ENCODE results near the gene ADAM30.

ADAM30 gene

DNA sequence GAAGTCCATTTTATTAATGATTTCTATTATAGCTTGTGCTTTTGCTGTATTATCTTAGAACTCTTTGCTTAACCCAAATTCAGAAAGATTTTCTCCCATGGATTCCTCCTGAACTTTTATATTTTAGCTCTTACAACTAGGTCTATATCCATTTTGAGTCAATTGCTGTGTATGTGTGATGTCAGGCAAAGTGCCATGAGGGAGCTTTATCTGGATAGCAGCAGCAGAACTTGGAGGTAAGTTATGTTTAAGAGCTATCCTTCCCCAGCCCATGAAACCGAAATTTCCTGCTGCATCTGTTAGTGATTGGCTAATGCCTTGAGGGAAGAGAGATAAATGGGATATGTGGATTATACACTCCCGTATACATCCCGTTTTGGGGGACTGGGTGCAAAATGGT, 29.9 kb downstream of the ADAM30 start:
- CTCF ChIA-PET = interaction anchor here (3.5 kb wide), 1 partner anchor 255 kb away, joined by 15 read pairs; no protein-coding TSS in a partner anchor
- H3K9me3 ChIP-seq (ENCODE audit: control insufficient read depth, insufficient read depth, low read depth, low read length) = no peaks in the 10 kb centered on the region
- POLR2A ChIA-PET = no interaction called here

More for the DNA sequence above, 29.9 kb downstream of the ADAM30 start:
- Histone ChIP-seq H3K36me3 (ENCODE audit: control insufficient read depth in 2 of 2, insufficient read depth in 1 of 2, low read length in 2 of 2) (no peaks in the 10 kb centered on the region), H3K4me3 (ENCODE audit: low read depth, low read length) (no peak overlapping the region), H3K4me1 (ENCODE audit: control insufficient read depth, insufficient read depth, low read length) (no peaks in the 10 kb centered on the region), H3K27ac (ENCODE audit: extremely low read depth, low read depth, low read length) (no peak overlapping the region)
- TF ChIP-seq TSHZ1 (tag by site-specific recombination; IDR thresholded peaks at IDR 0.05; ENCODE audit: borderline replicate concordance) = no peak
- no peak for TF ChIP-seq ZNF239 (tag by site-specific recombination; IDR thresholded peaks at IDR 0.05)
- no peak for TF ChIP-seq ZNF488 (tag by site-specific recombination; IDR thresholded peaks at IDR 0.05)
- TF ChIP-seq ZNF266 (tag by site-specific recombination; IDR thresholded peaks at IDR 0.05; ENCODE audit: low read depth) = no peak
- TF ChIP-seq, protein P1, sequence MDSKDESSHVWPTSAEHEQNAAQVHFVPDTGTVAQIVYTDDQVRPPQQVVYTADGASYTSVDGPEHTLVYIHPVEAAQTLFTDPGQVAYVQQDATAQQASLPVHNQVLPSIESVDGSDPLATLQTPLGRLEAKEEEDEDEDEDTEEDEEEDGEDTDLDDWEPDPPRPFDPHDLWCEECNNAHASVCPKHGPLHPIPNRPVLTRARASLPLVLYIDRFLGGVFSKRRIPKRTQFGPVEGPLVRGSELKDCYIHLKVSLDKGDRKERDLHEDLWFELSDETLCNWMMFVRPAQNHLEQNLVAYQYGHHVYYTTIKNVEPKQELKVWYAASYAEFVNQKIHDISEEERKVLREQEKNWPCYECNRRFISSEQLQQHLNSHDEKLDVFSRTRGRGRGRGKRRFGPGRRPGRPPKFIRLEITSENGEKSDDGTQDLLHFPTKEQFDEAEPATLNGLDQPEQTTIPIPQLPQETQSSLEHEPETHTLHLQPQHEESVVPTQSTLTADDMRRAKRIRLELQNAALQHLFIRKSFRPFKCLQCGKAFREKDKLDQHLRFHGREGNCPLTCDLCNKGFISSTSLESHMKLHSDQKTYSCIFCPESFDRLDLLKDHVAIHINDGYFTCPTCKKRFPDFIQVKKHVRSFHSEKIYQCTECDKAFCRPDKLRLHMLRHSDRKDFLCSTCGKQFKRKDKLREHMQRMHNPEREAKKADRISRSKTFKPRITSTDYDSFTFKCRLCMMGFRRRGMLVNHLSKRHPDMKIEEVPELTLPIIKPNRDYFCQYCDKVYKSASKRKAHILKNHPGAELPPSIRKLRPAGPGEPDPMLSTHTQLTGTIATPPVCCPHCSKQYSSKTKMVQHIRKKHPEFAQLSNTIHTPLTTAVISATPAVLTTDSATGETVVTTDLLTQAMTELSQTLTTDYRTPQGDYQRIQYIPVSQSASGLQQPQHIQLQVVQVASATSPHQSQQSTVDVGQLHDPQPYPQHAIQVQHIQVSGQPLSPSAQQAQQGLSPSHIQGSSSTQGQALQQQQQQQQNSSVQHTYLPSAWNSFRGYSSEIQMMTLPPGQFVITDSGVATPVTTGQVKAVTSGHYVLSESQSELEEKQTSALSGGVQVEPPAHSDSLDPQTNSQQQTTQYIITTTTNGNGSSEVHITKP (tag by site-specific recombination; IDR thresholded peaks at IDR 0.05) = no peak
- no peak for TF ChIP-seq WT1 (tag by site-specific recombination; IDR thresholded peaks at IDR 0.05)
- no peak for TF ChIP-seq ZNF654 (tag by site-specific recombination; IDR thresholded peaks at IDR 0.05; ENCODE audit: low read depth)
- TF ChIP-seq ZNF221 (tag by site-specific recombination; IDR thresholded peaks at IDR 0.05; ENCODE audit: borderline replicate concordance) = no peak
- TF ChIP-seq SETDB1 (IDR thresholded peaks at IDR 0.05; ENCODE audit: insufficient read length, low read length) = no peak
- no peak for TF ChIP-seq ZNF350 (tag by site-specific recombination; IDR thresholded peaks at IDR 0.05)
- TF ChIP-seq ZNF37A (tag by site-specific recombination; IDR thresholded peaks at IDR 0.05) = no peak
- no peak for TF ChIP-seq HOXD13 (CRISPR knock-in tag; IDR thresholded peaks at IDR 0.05; ENCODE audit: borderline replicate concordance)
- no peak for TF ChIP-seq ZNF132 (tag by site-specific recombination; IDR thresholded peaks at IDR 0.05; ENCODE audit: borderline replicate concordance)
- TF ChIP-seq IKZF3 (tag by site-specific recombination; IDR thresholded peaks at IDR 0.05) = no peak
- TF ChIP-seq ZNF843 (tag by site-specific recombination; IDR thresholded peaks at IDR 0.05) = no peak
- TF ChIP-seq, protein P2, sequence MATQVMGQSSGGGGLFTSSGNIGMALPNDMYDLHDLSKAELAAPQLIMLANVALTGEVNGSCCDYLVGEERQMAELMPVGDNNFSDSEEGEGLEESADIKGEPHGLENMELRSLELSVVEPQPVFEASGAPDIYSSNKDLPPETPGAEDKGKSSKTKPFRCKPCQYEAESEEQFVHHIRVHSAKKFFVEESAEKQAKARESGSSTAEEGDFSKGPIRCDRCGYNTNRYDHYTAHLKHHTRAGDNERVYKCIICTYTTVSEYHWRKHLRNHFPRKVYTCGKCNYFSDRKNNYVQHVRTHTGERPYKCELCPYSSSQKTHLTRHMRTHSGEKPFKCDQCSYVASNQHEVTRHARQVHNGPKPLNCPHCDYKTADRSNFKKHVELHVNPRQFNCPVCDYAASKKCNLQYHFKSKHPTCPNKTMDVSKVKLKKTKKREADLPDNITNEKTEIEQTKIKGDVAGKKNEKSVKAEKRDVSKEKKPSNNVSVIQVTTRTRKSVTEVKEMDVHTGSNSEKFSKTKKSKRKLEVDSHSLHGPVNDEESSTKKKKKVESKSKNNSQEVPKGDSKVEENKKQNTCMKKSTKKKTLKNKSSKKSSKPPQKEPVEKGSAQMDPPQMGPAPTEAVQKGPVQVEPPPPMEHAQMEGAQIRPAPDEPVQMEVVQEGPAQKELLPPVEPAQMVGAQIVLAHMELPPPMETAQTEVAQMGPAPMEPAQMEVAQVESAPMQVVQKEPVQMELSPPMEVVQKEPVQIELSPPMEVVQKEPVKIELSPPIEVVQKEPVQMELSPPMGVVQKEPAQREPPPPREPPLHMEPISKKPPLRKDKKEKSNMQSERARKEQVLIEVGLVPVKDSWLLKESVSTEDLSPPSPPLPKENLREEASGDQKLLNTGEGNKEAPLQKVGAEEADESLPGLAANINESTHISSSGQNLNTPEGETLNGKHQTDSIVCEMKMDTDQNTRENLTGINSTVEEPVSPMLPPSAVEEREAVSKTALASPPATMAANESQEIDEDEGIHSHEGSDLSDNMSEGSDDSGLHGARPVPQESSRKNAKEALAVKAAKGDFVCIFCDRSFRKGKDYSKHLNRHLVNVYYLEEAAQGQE (tag by site-specific recombination; IDR thresholded peaks at IDR 0.05) = no peak

Data from HEK293 (cell line).